Sigmoid colon (tissue), 7 donors: ENCODE data around the gene HDAC4. TPM values are rescaled to one million over a fixed set of nuclear protein-coding genes. Genes with fewer than 3 reads are reported as not detected.

Source experiments
- DNase-seq: peaks from one replicate; pipeline ENCODE4 v3.0.0-alpha.2; 2019
- H3K27ac ChIP-seq, 4 donors: fragments of 200-600 bp; sonication (generic); one replicate each; pipeline ENCODE4 v1.5.1; 2016 to 2019; ENCODE audit warnings: mild to moderate bottlenecking in 1 of 4
- H3K27me3 ChIP-seq, 3 donors: fragments of 200-600 bp; sonication (generic); one replicate each; pipeline ENCODE4 v1.5.1; 2019; ENCODE audit warnings: mild to moderate bottlenecking in 1 of 3
- H3K36me3 ChIP-seq, 4 donors: fragments of 200-600 bp; sonication (generic); one replicate each; pipeline ENCODE4 v1.5.1; 2016 to 2019
- H3K4me1 ChIP-seq, 4 donors: fragments of 200-600 bp; sonication (generic); one replicate each; pipeline ENCODE4 v1.5.1; 2017 to 2019
- H3K4me3 ChIP-seq, 4 donors: fragments of 200-600 bp; sonication (generic); one replicate each; pipeline ENCODE4 v1.5.1; 2017 to 2019; ENCODE audit warnings: mild to moderate bottlenecking in 2 of 4, moderate library complexity in 1 of 4
- H3K9me3 ChIP-seq, 4 donors: fragments of 200-600 bp in 3 of 4; sonication (generic) in 3 of 4; one replicate each; pipeline versions ENCODE4 v1.5.1 to v1.6.1; 2013 to 2019
- EP300 ChIP-seq, 4 donors: sonication (generic); formaldehyde crosslinking; IDR thresholded peaks; one replicate each; pipeline ENCODE4 v1.6.1; 2017; ENCODE audit warnings: antibody characterized with exemption in 4 of 4
- POLR2A ChIP-seq, 2 donors: fragments of 450-650 bp; IDR thresholded peaks; one replicate each; pipeline ENCODE4 v1.6.1; 2016; ENCODE audit warnings: antibody characterized with exemption in 2 of 2, mild to moderate bottlenecking in 2 of 2, moderate library complexity in 2 of 2
- POLR2AphosphoS5 ChIP-seq, 4 donors: sonication (generic); formaldehyde crosslinking; IDR thresholded peaks; one replicate each; pipeline ENCODE4 v1.6.1; 2017; ENCODE audit warnings: antibody characterized with exemption in 4 of 4
- WGBS, 2 donors: extraction: QIAGEN DNeasy Blood & Tissue Kit; methylation state at CpG; one replicate each; pipeline ENCODE4 v1.1.7; 2013; 5-methylcytosine and 5-hydroxymethylcytosine counted together
- intact Hi-C: fragments of 100-400 bp; cut with DNase I; formaldehyde crosslinking; loops from one replicate; pipeline ENCODE4 v1.15.1; 2023
- polyA plus RNA-seq, 3 donors: library from polyadenylated mRNA; stranded (reverse); fragments of 200-250 nt; gene quantifications; one replicate each; pipeline ENCODE4 v1.2.3, GENCODE V29; 2013
- total RNA-seq, 4 donors: library from RNA; depleted of rRNA; stranded (reverse); fragments of >200 nt; gene quantifications; one replicate each; pipeline ENCODE4 v1.1.0, GENCODE V29; 2016
- TF ChIP-seq, protein P1 (sequence below), 4 experiments: fragments of 450-650 bp in 3 of 4; fragments of 200-600 bp in 1 of 4; IDR thresholded peaks; one replicate each; pipeline ENCODE4 v1.5.1; 2016 to 2019; ENCODE audit warnings: antibody characterized with exemption in 4 of 4, mild to moderate bottlenecking in 3 of 4, moderate library complexity in 2 of 4
- donor health status: healthy with polysubstance abuse.
- donor health status: Bipolar disorder and iron deficiency.
- donor health status: healthy.

The HDAC4 gene
- total and polyA plus RNA-seq, 7 donors: 1.8 to 196 (median 77.0) TPM

- TF ChIP-seq EP300 (IDR thresholded peaks at IDR 0.05) (no peak), POLR2A (IDR thresholded peaks at IDR 0.05) (no peak), POLR2AphosphoS5 (IDR thresholded peaks at IDR 0.05) (no peak)
- TF ChIP-seq, protein P1, sequence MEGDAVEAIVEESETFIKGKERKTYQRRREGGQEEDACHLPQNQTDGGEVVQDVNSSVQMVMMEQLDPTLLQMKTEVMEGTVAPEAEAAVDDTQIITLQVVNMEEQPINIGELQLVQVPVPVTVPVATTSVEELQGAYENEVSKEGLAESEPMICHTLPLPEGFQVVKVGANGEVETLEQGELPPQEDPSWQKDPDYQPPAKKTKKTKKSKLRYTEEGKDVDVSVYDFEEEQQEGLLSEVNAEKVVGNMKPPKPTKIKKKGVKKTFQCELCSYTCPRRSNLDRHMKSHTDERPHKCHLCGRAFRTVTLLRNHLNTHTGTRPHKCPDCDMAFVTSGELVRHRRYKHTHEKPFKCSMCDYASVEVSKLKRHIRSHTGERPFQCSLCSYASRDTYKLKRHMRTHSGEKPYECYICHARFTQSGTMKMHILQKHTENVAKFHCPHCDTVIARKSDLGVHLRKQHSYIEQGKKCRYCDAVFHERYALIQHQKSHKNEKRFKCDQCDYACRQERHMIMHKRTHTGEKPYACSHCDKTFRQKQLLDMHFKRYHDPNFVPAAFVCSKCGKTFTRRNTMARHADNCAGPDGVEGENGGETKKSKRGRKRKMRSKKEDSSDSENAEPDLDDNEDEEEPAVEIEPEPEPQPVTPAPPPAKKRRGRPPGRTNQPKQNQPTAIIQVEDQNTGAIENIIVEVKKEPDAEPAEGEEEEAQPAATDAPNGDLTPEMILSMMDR (IDR thresholded peaks at IDR 0.05): no peak
- peaks cover 0 to 18% (median 5%) of the 10 kb centered on the region in 4 donors for H3K4me1 ChIP-seq
- no peak overlapping the region for H3K4me3 ChIP-seq
- peak overlapping the region in 1 of 4 donors; percentile 19 for H3K27ac ChIP-seq
- intact Hi-C loops: no loop called here
- WGBS, 2 donors: 89 to 93% methylated on average over 29 of the region's 29 CpGs
- DNase-seq: no peak
- H3K36me3 ChIP-seq: peaks cover 30 to 90% (median 46%) of the 10 kb centered on the region in 4 donors
- H3K9me3 ChIP-seq: no peaks in the 10 kb centered on the region
- H3K27me3 ChIP-seq: no peaks in the 10 kb centered on the region
These were observed 315.4 kb downstream of the HDAC4 start for GRCh38 chr2:239085201-239085992.

DNA sequence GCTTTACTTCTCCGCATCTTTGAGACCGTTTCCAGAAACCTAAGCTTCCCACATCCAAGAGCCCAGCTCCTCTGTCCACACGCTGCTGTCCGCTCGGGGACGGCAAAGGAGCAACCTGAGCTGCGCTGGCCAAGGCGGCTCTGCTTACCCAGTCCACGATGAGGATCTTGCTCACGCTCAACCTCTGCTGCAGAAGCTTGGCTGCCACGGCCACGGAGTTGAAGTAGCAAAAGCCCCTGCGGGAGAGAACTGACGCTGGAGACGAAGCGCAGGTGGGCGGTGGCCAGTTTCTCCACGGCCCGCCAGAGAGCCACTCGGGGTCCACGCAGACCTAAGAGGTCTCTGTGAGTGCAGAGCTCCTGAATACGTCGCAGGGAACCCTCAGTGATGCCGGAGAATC, 316.8 kb downstream of the HDAC4 start:
- peaks cover 0 to 18% (median 5%) of the 10 kb centered on the region in 4 donors for H3K4me1 ChIP-seq
- H3K27me3 ChIP-seq: no peaks in the 10 kb centered on the region
- intact Hi-C loops: no loop called here
- 96 to 97% methylated on average over 24 of the region's 24 CpGs for WGBS, 2 donors
- H3K9me3 ChIP-seq: no peaks in the 10 kb centered on the region
- H3K36me3 ChIP-seq: peaks cover 42 to 91% (median 57%) of the 10 kb centered on the region in 4 donors
- DNase-seq: no peak
- TF ChIP-seq, protein P1 (IDR thresholded peaks at IDR 0.05): no peak
- H3K4me3 ChIP-seq: no peak overlapping the region
- no peak overlapping the region for H3K27ac ChIP-seq

- TF ChIP-seq, protein P1 (IDR thresholded peaks at IDR 0.05): no peak
- TF ChIP-seq POLR2AphosphoS5 (IDR thresholded peaks at IDR 0.05): peak in 1 of 4 donors; percentile 9
- Histone ChIP-seq H3K9me3 (no peaks in the 10 kb centered on the region), H3K36me3 (peaks cover 35 to 91% (median 50%) of the 10 kb centered on the region in 4 donors), H3K4me3 (no peak overlapping the region), H3K27ac (peak overlapping the region in 3 of 4 donors; percentile 54 to 67 (median 61)), H3K4me1 (peaks cover 0 to 18% (median 5%) of the 10 kb centered on the region in 4 donors), H3K27me3 (no peaks in the 10 kb centered on the region)
- DNase-seq: no peak
- WGBS, 2 donors: 88 to 90% methylated on average over 14 of the region's 14 CpGs
- intact Hi-C loops: no loop called here
These were observed 318.4 kb downstream of the HDAC4 start for GRCh38 chr2:239082425-239082824.

- H3K27ac ChIP-seq: peak overlapping the region in 3 of 4 donors; percentile 54 to 67 (median 61)
- no peak for DNase-seq
- WGBS, 2 donors: 87% methylated on average over 18 of the region's 18 CpGs
- peaks cover 0 to 18% (median 5%) of the 10 kb centered on the region in 4 donors for H3K4me1 ChIP-seq
- TF ChIP-seq POLR2AphosphoS5 (IDR thresholded peaks at IDR 0.05) (peak; percentile 49 to 82 (median 60)), POLR2A (IDR thresholded peaks at IDR 0.05) (no peak), EP300 (IDR thresholded peaks at IDR 0.05) (peak in 1 of 4 donors; percentile 70)
- TF ChIP-seq, protein P1 (IDR thresholded peaks at IDR 0.05): no peak
- no peaks in the 10 kb centered on the region for H3K27me3 ChIP-seq
- H3K9me3 ChIP-seq: no peaks in the 10 kb centered on the region
- intact Hi-C loops: no loop called here
- H3K4me3 ChIP-seq: no peak overlapping the region
- H3K36me3 ChIP-seq: peaks cover 35 to 91% (median 50%) of the 10 kb centered on the region in 4 donors
These were observed 319.2 kb downstream of the HDAC4 start for GRCh38 chr2:239081622-239082021.
